ENCODE results near the gene ZFAND3. TPM values are rescaled to one million over a fixed set of nuclear protein-coding genes. Genes with fewer than 3 reads are reported as not detected.

ZFAND3 gene
- total and polyA plus RNA-seq, 2 experiments from 2014 or later, result 36.5 to 50.0 TPM

- no peak overlapping the region for H2AFZ ChIP-seq
- no peak for TF ChIP-seq EZH2phosphoT487 (IDR thresholded peaks at IDR 0.05; ENCODE audit: low read depth, severe bottlenecking, unreplicated experiment)
- no peak for TF ChIP-seq CTCF (IDR thresholded peaks at IDR 0.05; ENCODE audit: poor library complexity)
- TF ChIP-seq EZH2 (IDR thresholded peaks at IDR 0.05; ENCODE audit: borderline replicate concordance), result no peak
- no peak overlapping the region for H3K27ac ChIP-seq
- H3K27me3 ChIP-seq, result no peaks in the 10 kb centered on the region
- no peaks in the 10 kb centered on the region for H3K9me2 ChIP-seq (replicated peaks; ENCODE audit: insufficient read depth)
- no peaks in the 10 kb centered on the region for H3K4me1 ChIP-seq (ENCODE audit: insufficient read depth)
- no peak overlapping the region for H3K4me3 ChIP-seq
- H3K4me2 ChIP-seq, result no peak overlapping the region
- H3K36me3 ChIP-seq (replicated peaks; ENCODE audit: insufficient read depth, low read depth), result no peaks in the 10 kb centered on the region
- DNase-seq (ENCODE audit: low spot score), result no peak
- WGBS (ENCODE audit: low lambda C conversion rate, missing lambda C conversion rate), result 96% methylated on average over 5 of the region's 5 CpGs
- peaks cover 59% of the 10 kb centered on the region for H4K20me1 ChIP-seq (ENCODE audit: insufficient read depth, poor library complexity, severe bottlenecking)
- peaks cover 84% of the 10 kb centered on the region for H3K79me2 ChIP-seq
- no peaks in the 10 kb centered on the region for H3K9me3 ChIP-seq (ENCODE audit: low read depth)
Measured at GRCh38 chr6:37934276-37934675, 114.7 kb downstream of the ZFAND3 start.

- Histone ChIP-seq H3K4me3 (no peak overlapping the region), H3K4me2 (no peak overlapping the region), H3K27me3 (no peaks in the 10 kb centered on the region), H2AFZ (no peak overlapping the region), H3K9me2 (replicated peaks; ENCODE audit: insufficient read depth) (no peaks in the 10 kb centered on the region), H3K36me3 (replicated peaks; ENCODE audit: insufficient read depth, low read depth) (no peaks in the 10 kb centered on the region), H3K79me2 (peaks cover 90% of the 10 kb centered on the region), H3K27ac (no peak overlapping the region), H4K20me1 (ENCODE audit: insufficient read depth, poor library complexity, severe bottlenecking) (peaks cover 58% of the 10 kb centered on the region), H3K4me1 (ENCODE audit: insufficient read depth) (no peaks in the 10 kb centered on the region), H3K9me3 (ENCODE audit: low read depth) (no peaks in the 10 kb centered on the region)
- 92% methylated on average over 2 of the region's 2 CpGs for WGBS (ENCODE audit: low lambda C conversion rate, missing lambda C conversion rate)
- TF ChIP-seq EZH2 (IDR thresholded peaks at IDR 0.05; ENCODE audit: borderline replicate concordance) (no peak), EZH2phosphoT487 (IDR thresholded peaks at IDR 0.05; ENCODE audit: low read depth, severe bottlenecking, unreplicated experiment) (no peak), CTCF (IDR thresholded peaks at IDR 0.05; ENCODE audit: poor library complexity) (no peak)
- no peak for DNase-seq (ENCODE audit: low spot score)
Measured at GRCh38 chr6:37936150-37936549, 116.6 kb downstream of the ZFAND3 start.

GRCh38 chr6:37936906-37937305, 117.4 kb downstream of the ZFAND3 start:
- H4K20me1 ChIP-seq (ENCODE audit: insufficient read depth, poor library complexity, severe bottlenecking), result peaks cover 63% of the 10 kb centered on the region

More at GRCh38 chr6:37936906-37937305, 117.4 kb downstream of the ZFAND3 start:
- Histone ChIP-seq H3K9me3 (ENCODE audit: low read depth) (no peaks in the 10 kb centered on the region), H3K9me2 (replicated peaks; ENCODE audit: insufficient read depth) (no peaks in the 10 kb centered on the region), H3K4me2 (no peak overlapping the region), H3K36me3 (replicated peaks; ENCODE audit: insufficient read depth, low read depth) (no peaks in the 10 kb centered on the region), H3K27me3 (no peaks in the 10 kb centered on the region), H3K4me1 (ENCODE audit: insufficient read depth) (no peaks in the 10 kb centered on the region), H3K27ac (no peak overlapping the region), H2AFZ (no peak overlapping the region), H3K79me2 (peaks cover 90% of the 10 kb centered on the region), H3K4me3 (no peak overlapping the region)
- DNase-seq (ENCODE audit: low spot score), result no peak
- no peak for TF ChIP-seq CTCF (IDR thresholded peaks at IDR 0.05; ENCODE audit: poor library complexity)
- no peak for TF ChIP-seq EZH2 (IDR thresholded peaks at IDR 0.05; ENCODE audit: borderline replicate concordance)
- TF ChIP-seq EZH2phosphoT487 (IDR thresholded peaks at IDR 0.05; ENCODE audit: low read depth, severe bottlenecking, unreplicated experiment), result no peak

Data from hepatocyte (in vitro differentiated cells).